ENCODE results near the gene ADCY5. TPM values are rescaled to one million over a fixed set of nuclear protein-coding genes. Genes with fewer than 3 reads are reported as not detected.

ADCY5 gene
- total and polyA plus RNA-seq, 10 donors: 1.7 to 20.6 (median 11.7) TPM

GRCh38 chr3:123343296-123344174, 105.4 kb downstream of the ADCY5 start:
- Histone ChIP-seq H3K4me1 (peaks cover 0 to 20% (median 5%) of the 10 kb centered on the region in 6 donors), H3K36me3 (no peaks in the 10 kb centered on the region), H3K27me3 (replicated peaks in 1 of 7) (peaks cover 0 to 14% (median 0%) of the 10 kb centered on the region in 7 donors), H3K4me3 (no peak overlapping the region), H3K27ac (no peak overlapping the region), H3K9me3 (no peaks in the 10 kb centered on the region)
- no peak for TF ChIP-seq POLR2AphosphoS5 (IDR thresholded peaks at IDR 0.05)
- no peak for TF ChIP-seq POLR2A (IDR thresholded peaks at IDR 0.05)
- no peak for TF ChIP-seq CTCF (IDR thresholded peaks at IDR 0.05 in 8 of 11, conservative IDR thresholded peaks at IDR 0.05 in 3 of 11)
- 64 to 84% (median 81%) methylated on average over 9 to 15 of the region's 15 CpGs for WGBS, 5 donors
- intact Hi-C loops (cut with DNase I; ENCODE audit: low total_unique reads): no loop called here
- DNase-seq: peak; percentile 61

GRCh38 chr3:123342631-123343080, 106.2 kb downstream of the ADCY5 start:
- Histone ChIP-seq H3K27me3 (replicated peaks in 1 of 7) (peaks cover 0 to 5% (median 0%) of the 10 kb centered on the region in 7 donors), H3K4me3 (no peak overlapping the region), H3K9me3 (no peaks in the 10 kb centered on the region), H3K27ac (no peak overlapping the region), H3K4me1 (peaks cover 0 to 28% (median 13%) of the 10 kb centered on the region in 6 donors), H3K36me3 (no peaks in the 10 kb centered on the region)
- WGBS, 5 donors: 78 to 94% (median 86%) methylated on average over 8 of the region's 8 CpGs
- TF ChIP-seq POLR2AphosphoS5 (IDR thresholded peaks at IDR 0.05) (no peak), POLR2A (IDR thresholded peaks at IDR 0.05) (no peak), CTCF (IDR thresholded peaks at IDR 0.05 in 8 of 11, conservative IDR thresholded peaks at IDR 0.05 in 3 of 11) (no peak)
- intact Hi-C loops (cut with DNase I; ENCODE audit: low total_unique reads): no loop called here
- DNase-seq: peak; percentile 56

DNA sequence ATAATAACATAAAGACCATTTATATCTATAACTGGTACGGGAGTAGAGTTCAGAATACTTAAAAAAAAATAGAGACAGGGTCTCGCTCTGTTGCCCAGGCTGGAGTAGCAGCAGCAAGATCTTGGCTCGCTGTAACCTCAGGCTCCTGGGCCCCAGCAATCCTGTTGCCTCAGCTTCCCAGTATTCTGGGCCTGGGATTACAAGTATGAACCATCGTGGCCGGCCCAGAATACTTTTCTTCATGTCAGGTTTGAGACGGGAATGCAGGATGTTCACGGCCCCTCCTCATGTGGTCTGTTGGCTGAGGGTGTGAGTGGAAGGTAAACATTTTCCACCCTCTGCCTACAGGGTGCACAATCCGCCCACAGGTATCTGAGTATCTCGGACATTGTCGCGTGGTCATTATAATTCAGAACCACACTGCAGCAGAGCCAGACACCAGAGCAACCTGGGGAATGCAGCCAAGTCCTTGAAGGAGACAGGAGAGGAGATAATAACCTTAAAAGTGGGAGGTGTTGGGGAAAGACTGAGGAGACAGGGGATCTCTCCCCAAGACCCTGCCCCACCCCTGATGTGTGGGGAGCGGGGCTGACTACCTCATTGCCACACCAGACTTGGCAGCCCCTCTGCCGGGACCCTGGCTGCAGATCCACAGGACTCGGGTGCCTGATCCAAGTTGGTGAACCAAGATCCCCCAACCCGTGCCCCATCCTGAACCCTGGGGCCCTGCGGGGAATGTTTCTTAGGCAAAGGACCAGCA, 106.8 kb downstream of the ADCY5 start:
- no peaks in the 10 kb centered on the region for H3K27me3 ChIP-seq (replicated peaks in 1 of 7)
- peak; percentile 60 for DNase-seq
- intact Hi-C loops (cut with DNase I; ENCODE audit: low total_unique reads): no loop called here
- H3K36me3 ChIP-seq: no peaks in the 10 kb centered on the region
- no peak overlapping the region for H3K27ac ChIP-seq
- H3K4me3 ChIP-seq: no peak overlapping the region
- H3K4me1 ChIP-seq: peaks cover 0 to 22% (median 14%) of the 10 kb centered on the region in 6 donors
- TF ChIP-seq CTCF (IDR thresholded peaks at IDR 0.05 in 8 of 11, conservative IDR thresholded peaks at IDR 0.05 in 3 of 11) (no peak), POLR2AphosphoS5 (IDR thresholded peaks at IDR 0.05) (no peak), POLR2A (IDR thresholded peaks at IDR 0.05) (no peak)
- H3K9me3 ChIP-seq: no peaks in the 10 kb centered on the region
- WGBS, 5 donors: 88 to 93% (median 90%) methylated on average over 15 to 16 of the region's 16 CpGs

DNA sequence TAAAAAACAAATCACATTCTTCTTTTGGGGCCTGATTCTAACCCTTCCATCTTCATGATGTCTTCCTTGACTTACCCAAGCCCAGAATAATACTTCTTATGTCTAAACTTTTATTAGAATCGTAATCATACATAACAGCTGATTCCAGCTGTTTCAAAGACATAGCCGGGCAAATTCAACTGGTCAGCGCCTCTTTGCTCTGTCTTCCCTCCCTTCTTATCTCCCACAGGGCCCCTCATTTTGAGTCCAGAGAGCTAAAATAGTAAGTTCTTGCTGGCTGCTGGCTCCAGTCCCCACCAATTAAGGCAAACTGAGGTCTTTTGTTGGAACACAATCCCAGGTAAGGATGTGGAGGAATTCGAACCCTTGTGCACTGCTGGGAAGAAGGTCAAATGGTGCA, 108.6 kb downstream of the ADCY5 start:
- H3K4me3 ChIP-seq: no peak overlapping the region
- peaks cover 0 to 26% (median 12%) of the 10 kb centered on the region in 6 donors for H3K4me1 ChIP-seq
- no peaks in the 10 kb centered on the region for H3K27me3 ChIP-seq (replicated peaks in 1 of 7)
- H3K27ac ChIP-seq: no peak overlapping the region
- no peaks in the 10 kb centered on the region for H3K36me3 ChIP-seq
- intact Hi-C loops (cut with DNase I; ENCODE audit: low total_unique reads): no loop called here
- TF ChIP-seq CTCF (IDR thresholded peaks at IDR 0.05 in 8 of 11, conservative IDR thresholded peaks at IDR 0.05 in 3 of 11): no peak
- WGBS, 5 donors: 77 to 89% (median 82%) methylated on average over 4 of the region's 4 CpGs
- no peaks in the 10 kb centered on the region for H3K9me3 ChIP-seq
- peak; percentile 15 for DNase-seq

Measured in spleen (tissue), 11 donors.